Nephron progenitor cell (in vitro differentiated cells): Measurements from ENCODE around the gene MCOLN1.

Experiments
- DNase-seq: peaks from one replicate; pipeline ENCODE4 v3.0.0; 2021
- H3K27ac Mint-ChIP-seq: 2 replicates; pipeline ENCODE4 v1.8.0; 2021; ENCODE audit warnings: mild to moderate bottlenecking, moderate library complexity, mixed read lengths
- H3K27me3 Mint-ChIP-seq: 2 replicates; pipeline ENCODE4 v1.8.0; 2021; ENCODE audit warnings: mild to moderate bottlenecking, low read depth, mixed read lengths; ENCODE audit not compliant: poor library complexity
- H3K36me3 Mint-ChIP-seq: 2 replicates; pipeline ENCODE4 v1.8.0; 2021; ENCODE audit warnings: low read depth, mixed read lengths
- H3K4me1 Mint-ChIP-seq: 2 replicates; pipeline ENCODE4 v1.8.0; 2021; ENCODE audit warnings: mixed read lengths
- H3K4me3 Mint-ChIP-seq: 2 replicates; pipeline ENCODE4 v1.8.0; 2021; ENCODE audit warnings: mild to moderate bottlenecking, moderate library complexity, mixed read lengths
- H3K9me3 Mint-ChIP-seq: 2 replicates; pipeline ENCODE4 v1.8.0; 2021; ENCODE audit warnings: mild to moderate bottlenecking, moderate library complexity, mixed read lengths
- TF ChIP-seq, protein P1 (sequence below): fragments of 200-600 bp; sonication (generic); IDR thresholded peaks from 2 replicates; pipeline ENCODE4 v1.5.0; 2021; ENCODE audit warnings: antibody characterized with exemption

Gene MCOLN1

DNA sequence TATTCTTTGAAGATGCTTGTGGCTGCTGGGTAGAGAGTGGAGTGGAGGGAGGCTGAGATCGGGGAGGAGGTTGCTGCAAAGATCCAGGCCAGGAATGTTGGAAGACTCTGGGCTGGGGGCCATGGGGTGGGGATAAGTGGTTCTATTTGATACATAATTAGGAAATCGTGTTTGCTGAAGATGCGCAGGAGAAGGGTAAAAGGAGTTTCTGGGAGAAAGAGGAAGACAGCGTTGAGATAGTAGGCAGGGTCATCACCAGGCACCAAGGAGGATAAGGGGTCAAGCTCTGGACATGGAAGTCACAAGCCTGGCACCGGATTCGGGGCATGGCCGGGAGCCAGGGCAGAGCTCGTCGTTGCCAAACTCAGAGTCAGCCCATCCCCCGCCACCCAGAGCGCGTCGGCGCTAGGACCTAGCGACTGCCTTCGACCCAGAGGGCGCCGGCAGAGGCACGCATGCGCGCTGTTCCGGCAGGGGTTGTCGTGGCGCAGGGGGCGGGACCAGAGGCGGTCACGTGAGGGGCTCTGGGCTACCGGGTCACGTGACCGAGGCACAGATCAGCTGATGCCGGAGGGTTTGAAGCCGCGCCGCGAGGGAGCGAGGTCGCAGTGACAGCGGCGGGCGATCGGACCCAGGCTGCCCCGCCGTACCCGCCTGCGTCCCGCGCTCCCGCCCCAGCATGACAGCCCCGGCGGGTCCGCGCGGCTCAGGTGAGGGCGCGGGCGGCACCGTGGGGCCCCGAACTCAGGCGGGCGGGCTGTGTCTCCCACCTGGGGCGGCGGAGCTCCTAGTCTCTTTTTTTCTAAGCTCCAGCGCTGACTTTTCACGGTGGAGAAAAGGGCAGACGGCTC is at the start of gene MCOLN1:
Gene MCOLN1 (plus strand): TSS at position 553 of the 851 bp plus-strand sequence. CDS start 127 bp downstream, at position 680.
- Mint-ChIP-seq H3K9me3 (no peaks in the 10 kb centered on the region), H3K4me1 (peaks cover 23% of the 10 kb centered on the region), H3K36me3 (peaks cover 19% of the 10 kb centered on the region), H3K27ac (no peak within 1 kb of the TSS), H3K27me3 (no peaks in the 10 kb centered on the region), H3K4me3 (peak within 1 kb of the TSS; percentile 84)
- TF ChIP-seq, protein P1, sequence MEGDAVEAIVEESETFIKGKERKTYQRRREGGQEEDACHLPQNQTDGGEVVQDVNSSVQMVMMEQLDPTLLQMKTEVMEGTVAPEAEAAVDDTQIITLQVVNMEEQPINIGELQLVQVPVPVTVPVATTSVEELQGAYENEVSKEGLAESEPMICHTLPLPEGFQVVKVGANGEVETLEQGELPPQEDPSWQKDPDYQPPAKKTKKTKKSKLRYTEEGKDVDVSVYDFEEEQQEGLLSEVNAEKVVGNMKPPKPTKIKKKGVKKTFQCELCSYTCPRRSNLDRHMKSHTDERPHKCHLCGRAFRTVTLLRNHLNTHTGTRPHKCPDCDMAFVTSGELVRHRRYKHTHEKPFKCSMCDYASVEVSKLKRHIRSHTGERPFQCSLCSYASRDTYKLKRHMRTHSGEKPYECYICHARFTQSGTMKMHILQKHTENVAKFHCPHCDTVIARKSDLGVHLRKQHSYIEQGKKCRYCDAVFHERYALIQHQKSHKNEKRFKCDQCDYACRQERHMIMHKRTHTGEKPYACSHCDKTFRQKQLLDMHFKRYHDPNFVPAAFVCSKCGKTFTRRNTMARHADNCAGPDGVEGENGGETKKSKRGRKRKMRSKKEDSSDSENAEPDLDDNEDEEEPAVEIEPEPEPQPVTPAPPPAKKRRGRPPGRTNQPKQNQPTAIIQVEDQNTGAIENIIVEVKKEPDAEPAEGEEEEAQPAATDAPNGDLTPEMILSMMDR: no peak
- peak; percentile 100 for DNase-seq

DNA sequence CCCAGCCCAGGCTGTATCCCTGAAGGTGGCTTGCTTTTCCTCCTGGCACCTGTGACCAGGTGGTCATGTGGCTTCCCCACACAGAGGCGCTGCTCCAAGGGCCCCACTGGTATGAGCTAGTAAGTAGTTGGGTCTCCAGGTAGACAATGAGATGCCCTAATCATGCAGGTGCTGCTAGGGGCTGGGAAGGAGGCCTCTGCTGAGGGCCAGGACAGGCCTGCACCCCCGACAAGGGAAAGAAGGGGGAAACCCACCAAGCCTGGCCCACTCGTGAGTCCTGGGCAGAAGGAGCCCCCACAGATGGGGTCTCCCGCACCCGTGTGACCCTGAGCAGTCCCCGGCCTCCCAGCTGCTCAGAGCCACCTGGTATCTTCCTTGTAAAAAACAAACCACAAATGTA is 46.8 kb upstream of the MCOLN1 start:
- H3K4me1 Mint-ChIP-seq: peaks cover 14% of the 10 kb centered on the region
- H3K27ac Mint-ChIP-seq: peak overlapping the region; percentile 39
- no peaks in the 10 kb centered on the region for H3K9me3 Mint-ChIP-seq
- no peak overlapping the region for H3K4me3 Mint-ChIP-seq
- H3K27me3 Mint-ChIP-seq: no peaks in the 10 kb centered on the region
- peaks cover 4% of the 10 kb centered on the region for H3K36me3 Mint-ChIP-seq
- TF ChIP-seq, protein P1: no peak
- DNase-seq: no peak

DNA sequence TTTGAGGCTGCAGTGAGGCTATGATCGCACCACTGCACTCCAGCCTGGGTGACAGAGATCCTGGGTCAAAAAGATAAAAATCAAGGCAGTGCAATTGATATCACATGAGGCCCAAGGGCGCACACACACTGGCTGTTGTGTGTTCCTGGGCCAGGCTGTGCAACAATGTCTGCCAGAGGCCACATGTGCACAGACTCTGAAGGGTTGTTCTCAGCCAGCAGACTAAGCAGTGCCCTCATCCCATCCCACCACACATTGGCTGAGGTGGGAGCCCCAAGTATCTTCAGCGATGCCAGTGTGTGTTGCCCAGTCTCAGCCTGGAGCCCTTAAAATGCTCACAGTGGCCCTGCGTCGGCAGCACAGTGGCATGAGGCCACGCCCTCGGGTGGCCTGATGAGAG is 46.2 kb upstream of the MCOLN1 start:
- Mint-ChIP-seq H3K4me3 (no peak overlapping the region), H3K4me1 (peaks cover 20% of the 10 kb centered on the region), H3K27me3 (no peaks in the 10 kb centered on the region), H3K27ac (no peak overlapping the region), H3K9me3 (no peaks in the 10 kb centered on the region), H3K36me3 (peaks cover 4% of the 10 kb centered on the region)
- TF ChIP-seq, protein P1: no peak
- DNase-seq: no peak

DNA sequence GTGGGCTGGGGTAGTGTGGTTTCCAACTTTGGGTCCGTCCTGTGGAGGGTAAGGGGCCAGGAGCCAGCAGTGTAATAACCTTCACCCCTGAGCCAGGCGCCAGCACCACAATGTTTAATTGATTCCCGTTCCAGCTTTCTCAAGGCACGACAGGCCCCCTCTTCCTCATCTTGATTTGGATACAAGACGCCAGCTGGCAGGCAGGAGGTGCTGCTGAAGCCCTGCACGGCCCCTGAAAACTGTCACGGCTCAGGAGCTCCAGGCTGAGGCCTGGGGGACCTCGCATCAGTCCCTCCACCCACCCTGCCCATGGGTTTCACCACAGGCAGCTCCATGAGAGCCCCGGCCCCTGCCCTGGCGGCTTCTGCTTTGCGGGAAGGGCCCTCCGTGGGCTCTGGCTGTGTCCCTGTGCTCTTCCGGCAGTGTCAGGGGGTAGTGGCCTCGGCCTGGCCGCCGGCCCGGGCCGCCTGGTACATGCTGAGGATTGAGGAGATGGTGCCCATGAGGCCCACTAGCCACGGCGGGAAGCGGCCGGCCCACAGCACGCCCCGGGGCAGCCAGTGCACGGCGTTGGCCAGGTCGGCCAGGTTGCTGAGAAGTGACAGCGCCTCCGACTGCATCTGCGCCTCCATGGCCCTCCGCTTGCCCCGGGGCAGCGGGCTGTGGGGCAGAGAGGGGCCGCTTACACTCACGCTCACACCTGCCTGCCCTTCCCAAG is 45.5 kb upstream of the MCOLN1 start:
- H3K4me1 Mint-ChIP-seq: peaks cover 22% of the 10 kb centered on the region
- peaks cover under 1% of the 10 kb centered on the region for H3K36me3 Mint-ChIP-seq
- no peak for DNase-seq
- H3K27me3 Mint-ChIP-seq: no peaks in the 10 kb centered on the region
- H3K27ac Mint-ChIP-seq: peak overlapping the region; percentile 36
- no peak overlapping the region for H3K4me3 Mint-ChIP-seq
- TF ChIP-seq, protein P1: no peak
- H3K9me3 Mint-ChIP-seq: no peaks in the 10 kb centered on the region

DNA sequence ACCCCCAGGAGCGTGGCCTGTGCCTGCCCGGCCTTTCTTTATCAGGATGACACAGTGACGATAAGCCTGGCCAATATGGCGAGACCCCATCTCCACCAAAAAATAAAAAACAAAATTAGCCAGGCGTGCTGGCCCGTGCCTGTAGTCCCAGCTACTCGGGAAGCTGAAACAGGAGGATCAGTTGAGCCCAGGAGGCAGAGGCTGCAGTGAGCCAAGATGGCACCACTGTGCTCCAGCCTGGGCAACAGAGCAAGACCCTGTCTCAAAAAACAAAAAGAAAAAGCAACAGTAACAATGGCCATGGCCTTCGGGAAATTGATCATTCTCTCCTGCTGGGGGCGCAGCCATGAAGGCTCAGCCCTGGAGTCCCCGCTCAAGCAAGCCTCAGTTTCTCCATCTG is 44.7 kb upstream of the MCOLN1 start:
- Mint-ChIP-seq H3K4me1 (peaks cover 22% of the 10 kb centered on the region), H3K9me3 (no peaks in the 10 kb centered on the region), H3K4me3 (no peak overlapping the region)

More for the DNA sequence above, 44.7 kb upstream of the MCOLN1 start:
- no peak for DNase-seq
- TF ChIP-seq, protein P1: no peak
- Mint-ChIP-seq H3K27ac (peak overlapping the region; percentile 54), H3K36me3 (no peaks in the 10 kb centered on the region), H3K27me3 (no peaks in the 10 kb centered on the region)
